ENCODE data around the gene WDR33. TPM values are rescaled to one million over a fixed set of nuclear protein-coding genes. Genes with fewer than 3 reads are reported as not detected.

The WDR33 gene
- total and polyA plus RNA-seq, 4 donors, result 8.1 to 55.1 (median 29.5) TPM

- DNase-seq (no peak), ATAC-seq (ENCODE audit: low FRiP score) (no peak)
- no peaks in the 10 kb centered on the region for H3K4me1 ChIP-seq (ENCODE audit: control insufficient read depth in 1 of 2, insufficient read depth in 2 of 2, low read length in 2 of 2)
- H3K27ac ChIP-seq (ENCODE audit: low read depth in 1 of 2, low read length in 2 of 2), result no peak overlapping the region
- H3K36me3 ChIP-seq (ENCODE audit: control insufficient read depth in 1 of 2, insufficient read depth in 2 of 2, low read length in 1 of 2), result peaks cover 2 to 3% of the 10 kb centered on the region in 2 donors
- no peak overlapping the region for H3K4me3 ChIP-seq (ENCODE audit: low read length in 2 of 2)
- intact Hi-C loops (cut with DNase I), result no loop called here
- 94 to 100% methylated on average over 3 of the region's 3 CpGs for whole genome bisulfite sequencing, 2 donors
- no peaks in the 10 kb centered on the region for H3K27me3 ChIP-seq (ENCODE audit: control insufficient read depth in 1 of 2, insufficient read depth in 2 of 2, low read length in 1 of 2)
- no peaks in the 10 kb centered on the region for H3K9me3 ChIP-seq (ENCODE audit: control insufficient read depth, low read length)
These were observed 70.2 kb downstream of the WDR33 start for GRCh38 chr2:127740665-127741288.

GRCh38 chr2:127739800-127740199, 71.2 kb downstream of the WDR33 start:
- peaks cover 2 to 3% of the 10 kb centered on the region in 2 donors for H3K36me3 ChIP-seq (ENCODE audit: control insufficient read depth in 1 of 2, insufficient read depth in 2 of 2, low read length in 1 of 2)
- WGBS, 2 donors, result 86 to 90% methylated on average over 1 of the region's 1 CpG
- H3K4me3 ChIP-seq (ENCODE audit: low read length in 2 of 2), result no peak overlapping the region
- ATAC-seq (ENCODE audit: low FRiP score), result no peak
- DNase-seq, result no peak
- H3K27me3 ChIP-seq (ENCODE audit: control insufficient read depth in 1 of 2, insufficient read depth in 2 of 2, low read length in 1 of 2), result no peaks in the 10 kb centered on the region
- H3K9me3 ChIP-seq (ENCODE audit: control insufficient read depth, low read length), result no peaks in the 10 kb centered on the region
- H3K4me1 ChIP-seq (ENCODE audit: control insufficient read depth in 1 of 2, insufficient read depth in 2 of 2, low read length in 2 of 2), result no peaks in the 10 kb centered on the region
- intact Hi-C loops (cut with DNase I), result no loop called here
- no peak overlapping the region for H3K27ac ChIP-seq (ENCODE audit: low read depth in 1 of 2, low read length in 2 of 2)

- WGBS, 2 donors, result 61 to 80% methylated on average over 1 of the region's 1 CpG
- no peaks in the 10 kb centered on the region for H3K9me3 ChIP-seq (ENCODE audit: control insufficient read depth, low read length)
- no peak overlapping the region for H3K27ac ChIP-seq (ENCODE audit: low read depth in 1 of 2, low read length in 2 of 2)
- peaks cover 0 to 3% of the 10 kb centered on the region in 2 donors for H3K4me1 ChIP-seq (ENCODE audit: control insufficient read depth in 1 of 2, insufficient read depth in 2 of 2, low read length in 2 of 2)
- DNase-seq (no peak), ATAC-seq (ENCODE audit: low FRiP score) (no peak)
- H3K4me3 ChIP-seq (ENCODE audit: low read length in 2 of 2), result no peak overlapping the region
- intact Hi-C loops (cut with DNase I), result no loop called here
- H3K27me3 ChIP-seq (ENCODE audit: control insufficient read depth in 1 of 2, insufficient read depth in 2 of 2, low read length in 1 of 2), result no peaks in the 10 kb centered on the region
- peaks cover 2 to 3% of the 10 kb centered on the region in 2 donors for H3K36me3 ChIP-seq (ENCODE audit: control insufficient read depth in 1 of 2, insufficient read depth in 2 of 2, low read length in 1 of 2)
These were observed 73.1 kb downstream of the WDR33 start for GRCh38 chr2:127737892-127738291.

- Histone ChIP-seq H3K4me1 (ENCODE audit: control insufficient read depth in 1 of 2, insufficient read depth in 2 of 2, low read length in 2 of 2) (peaks cover 0 to 3% of the 10 kb centered on the region in 2 donors), H3K27me3 (ENCODE audit: control insufficient read depth in 1 of 2, insufficient read depth in 2 of 2, low read length in 1 of 2) (no peaks in the 10 kb centered on the region), H3K9me3 (ENCODE audit: control insufficient read depth, low read length) (no peaks in the 10 kb centered on the region), H3K36me3 (ENCODE audit: control insufficient read depth in 1 of 2, insufficient read depth in 2 of 2, low read length in 1 of 2) (peaks cover 0 to 2% of the 10 kb centered on the region in 2 donors), H3K4me3 (ENCODE audit: low read length in 2 of 2) (no peak overlapping the region), H3K27ac (ENCODE audit: low read depth in 1 of 2, low read length in 2 of 2) (no peak overlapping the region)
- 61 to 78% methylated on average over 3 of the region's 3 CpGs for WGBS, 2 donors
- no peak for ATAC-seq (ENCODE audit: low FRiP score)
- no peak for DNase-seq
- intact Hi-C loops (cut with DNase I), result no loop called here
These were observed 75.2 kb downstream of the WDR33 start for GRCh38 chr2:127735537-127736399.

- no peaks in the 10 kb centered on the region for H3K9me3 ChIP-seq (ENCODE audit: control insufficient read depth, low read length)
- H3K27me3 ChIP-seq (ENCODE audit: control insufficient read depth in 1 of 2, insufficient read depth in 2 of 2, low read length in 1 of 2), result no peaks in the 10 kb centered on the region
- no peak overlapping the region for H3K4me3 ChIP-seq (ENCODE audit: low read length in 2 of 2)
- H3K27ac ChIP-seq (ENCODE audit: low read depth in 1 of 2, low read length in 2 of 2), result no peak overlapping the region
- H3K36me3 ChIP-seq (ENCODE audit: control insufficient read depth in 1 of 2, insufficient read depth in 2 of 2, low read length in 1 of 2), result no peaks in the 10 kb centered on the region
- peaks cover 0 to 3% of the 10 kb centered on the region in 2 donors for H3K4me1 ChIP-seq (ENCODE audit: control insufficient read depth in 1 of 2, insufficient read depth in 2 of 2, low read length in 2 of 2)
- no peak for DNase-seq
- intact Hi-C loops (cut with DNase I), result no loop called here
- no peak for ATAC-seq (ENCODE audit: low FRiP score)
- WGBS, 2 donors, result 83% methylated on average over 2 of the region's 2 CpGs
These were observed 75.9 kb downstream of the WDR33 start for GRCh38 chr2:127735044-127735443.

- Histone ChIP-seq H3K4me3 (ENCODE audit: low read length in 2 of 2) (peak overlapping the region; percentile 26 to 93), H3K27me3 (ENCODE audit: control insufficient read depth in 1 of 2, insufficient read depth in 2 of 2, low read length in 1 of 2) (no peaks in the 10 kb centered on the region), H3K36me3 (ENCODE audit: control insufficient read depth in 1 of 2, insufficient read depth in 2 of 2, low read length in 1 of 2) (no peaks in the 10 kb centered on the region), H3K9me3 (ENCODE audit: control insufficient read depth, low read length) (no peaks in the 10 kb centered on the region), H3K4me1 (ENCODE audit: control insufficient read depth in 1 of 2, insufficient read depth in 2 of 2, low read length in 2 of 2) (peaks cover 0 to 3% of the 10 kb centered on the region in 2 donors), H3K27ac (ENCODE audit: low read depth in 1 of 2, low read length in 2 of 2) (no peak overlapping the region)
- intact Hi-C loops (cut with DNase I), result no loop called here
- 10 to 11% methylated on average over 5 of the region's 5 CpGs for WGBS, 2 donors
- DNase-seq (no peak), ATAC-seq (ENCODE audit: low FRiP score) (no peak)
These were observed 77.0 kb downstream of the WDR33 start for GRCh38 chr2:127733816-127734537.

GRCh38 chr2:127733113-127733815, 77.7 kb downstream of the WDR33 start:
- no peaks in the 10 kb centered on the region for H3K36me3 ChIP-seq (ENCODE audit: control insufficient read depth in 1 of 2, insufficient read depth in 2 of 2, low read length in 1 of 2)
- H3K4me3 ChIP-seq (ENCODE audit: low read length in 2 of 2), result peak overlapping the region in 1 of 2 donors; percentile 93
- peaks cover 0 to 3% of the 10 kb centered on the region in 2 donors for H3K4me1 ChIP-seq (ENCODE audit: control insufficient read depth in 1 of 2, insufficient read depth in 2 of 2, low read length in 2 of 2)
- no peaks in the 10 kb centered on the region for H3K9me3 ChIP-seq (ENCODE audit: control insufficient read depth, low read length)
- DNase-seq, result no peak
- H3K27ac ChIP-seq (ENCODE audit: low read depth in 1 of 2, low read length in 2 of 2), result no peak overlapping the region
- intact Hi-C loops (cut with DNase I), result no loop called here
- 13% methylated on average over 6 of the region's 6 CpGs for WGBS, 2 donors
- no peaks in the 10 kb centered on the region for H3K27me3 ChIP-seq (ENCODE audit: control insufficient read depth in 1 of 2, insufficient read depth in 2 of 2, low read length in 1 of 2)
- no peak for ATAC-seq (ENCODE audit: low FRiP score)

GRCh38 chr2:127726158-127726880, 84.7 kb downstream of the WDR33 start:
- Histone ChIP-seq H3K27me3 (ENCODE audit: control insufficient read depth in 1 of 2, insufficient read depth in 2 of 2, low read length in 1 of 2) (no peaks in the 10 kb centered on the region), H3K9me3 (ENCODE audit: control insufficient read depth, low read length) (no peaks in the 10 kb centered on the region), H3K4me3 (ENCODE audit: low read length in 2 of 2) (no peak overlapping the region), H3K27ac (ENCODE audit: low read depth in 1 of 2, low read length in 2 of 2) (no peak overlapping the region), H3K36me3 (ENCODE audit: control insufficient read depth in 1 of 2, insufficient read depth in 2 of 2, low read length in 1 of 2) (peaks cover 0 to under 1% of the 10 kb centered on the region in 2 donors), H3K4me1 (ENCODE audit: control insufficient read depth in 1 of 2, insufficient read depth in 2 of 2, low read length in 2 of 2) (no peaks in the 10 kb centered on the region)
- DNase-seq (no peak), ATAC-seq (ENCODE audit: low FRiP score) (no peak)
- 82 to 91% methylated on average over 6 of the region's 6 CpGs for WGBS, 2 donors
- intact Hi-C loops (cut with DNase I), result no loop called here

All from aorta (tissue), 5 donors.